Measurements from ENCODE around the gene SH3BGRL3.

SH3BGRL3 gene

DNA sequence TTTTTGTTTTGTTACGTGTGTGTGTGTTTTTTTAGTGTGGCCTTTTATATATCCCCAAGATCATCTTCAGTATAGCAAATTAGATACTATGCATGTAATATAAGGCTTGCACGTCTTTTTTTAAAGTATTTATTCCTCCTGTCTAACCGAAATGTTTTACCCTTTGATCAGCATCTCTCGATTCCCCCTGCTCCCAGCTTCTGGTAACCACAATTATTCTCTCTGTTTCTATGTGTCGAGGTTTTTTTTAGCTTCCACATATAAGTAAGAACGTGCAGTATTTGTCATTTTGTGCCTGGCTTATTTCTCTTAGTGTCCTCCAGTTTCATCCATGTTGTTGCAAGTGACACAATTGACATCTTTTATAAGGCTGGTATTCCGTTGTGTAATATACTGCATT lies 27.2 kb upstream of the SH3BGRL3 start:
- Histone ChIP-seq H3K4me1 (ENCODE audit: insufficient read depth, low read length, poor library complexity, severe bottlenecking) (no peaks in the 10 kb centered on the region), H4K20me1 (ENCODE audit: insufficient read depth, low read length, poor library complexity, severe bottlenecking) (peaks cover 38% of the 10 kb centered on the region), H3K27me3 (ENCODE audit: insufficient read depth, low read length, poor library complexity, severe bottlenecking) (no peaks in the 10 kb centered on the region), H3K4me3 (ENCODE audit: low read length, poor library complexity, severe bottlenecking) (no peak overlapping the region), H3K79me2 (ENCODE audit: insufficient read depth, low read length) (peaks cover 68% of the 10 kb centered on the region), H3K36me3 (ENCODE audit: insufficient read depth, low read length) (peaks cover 86% of the 10 kb centered on the region), H3K9me2 (replicated peaks; ENCODE audit: low read depth, low read length) (no peaks in the 10 kb centered on the region), H3K4me2 (ENCODE audit: low read depth, low read length, poor library complexity, severe bottlenecking) (no peak overlapping the region), H3K9me3 (ENCODE audit: insufficient read depth, low read depth, low read length) (no peaks in the 10 kb centered on the region), H3F3A (ENCODE audit: low read depth) (no peaks in the 10 kb centered on the region), H3K9ac (ENCODE audit: low read depth, low read length, poor library complexity, severe bottlenecking) (no peak overlapping the region), H2AFZ (ENCODE audit: low read length) (no peak overlapping the region)
- TF ChIP-seq EZH2phosphoT487 (IDR thresholded peaks at IDR 0.05; ENCODE audit: borderline replicate concordance) (no peak), CTCF (conservative IDR thresholded peaks at IDR 0.05; ENCODE audit: low read length) (no peak)

DNA sequence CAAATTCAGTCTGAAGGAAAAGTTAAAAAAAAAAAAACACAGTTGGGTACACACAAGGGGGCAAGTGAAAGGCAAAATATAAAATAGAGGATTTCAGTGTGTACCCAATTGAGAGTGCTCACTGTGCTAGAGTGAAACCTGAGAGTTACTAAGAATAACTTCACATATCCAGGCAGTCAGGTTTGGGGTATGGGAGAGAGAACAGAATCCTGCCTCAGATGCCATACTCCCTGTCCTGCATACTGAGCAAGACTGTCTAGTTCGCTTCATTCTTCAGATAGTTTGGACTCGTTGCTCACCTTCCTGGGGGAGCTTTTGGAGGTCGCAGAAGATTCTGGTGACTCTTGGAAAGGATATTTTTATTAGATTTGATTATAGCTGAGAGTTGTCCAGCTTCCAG lies 25.5 kb upstream of the SH3BGRL3 start:
- H3K9me3 ChIP-seq (ENCODE audit: insufficient read depth, low read depth, low read length), result no peaks in the 10 kb centered on the region
- peaks cover 33% of the 10 kb centered on the region for H4K20me1 ChIP-seq (ENCODE audit: insufficient read depth, low read length, poor library complexity, severe bottlenecking)
- H3K4me2 ChIP-seq (ENCODE audit: low read depth, low read length, poor library complexity, severe bottlenecking), result no peak overlapping the region
- H3K9me2 ChIP-seq (replicated peaks; ENCODE audit: low read depth, low read length), result no peaks in the 10 kb centered on the region
- no peaks in the 10 kb centered on the region for H3K27me3 ChIP-seq (ENCODE audit: insufficient read depth, low read length, poor library complexity, severe bottlenecking)
- no peaks in the 10 kb centered on the region for H3K4me1 ChIP-seq (ENCODE audit: insufficient read depth, low read length, poor library complexity, severe bottlenecking)
- no peak overlapping the region for H3K9ac ChIP-seq (ENCODE audit: low read depth, low read length, poor library complexity, severe bottlenecking)
- H3K79me2 ChIP-seq (ENCODE audit: insufficient read depth, low read length), result peaks cover 63% of the 10 kb centered on the region
- no peaks in the 10 kb centered on the region for H3F3A ChIP-seq (ENCODE audit: low read depth)
- TF ChIP-seq CTCF (conservative IDR thresholded peaks at IDR 0.05; ENCODE audit: low read length) (no peak), EZH2phosphoT487 (IDR thresholded peaks at IDR 0.05; ENCODE audit: borderline replicate concordance) (no peak)
- H3K4me3 ChIP-seq (ENCODE audit: low read length, poor library complexity, severe bottlenecking), result no peak overlapping the region
- H2AFZ ChIP-seq (ENCODE audit: low read length), result no peak overlapping the region
- peaks cover 89% of the 10 kb centered on the region for H3K36me3 ChIP-seq (ENCODE audit: insufficient read depth, low read length)

DNA sequence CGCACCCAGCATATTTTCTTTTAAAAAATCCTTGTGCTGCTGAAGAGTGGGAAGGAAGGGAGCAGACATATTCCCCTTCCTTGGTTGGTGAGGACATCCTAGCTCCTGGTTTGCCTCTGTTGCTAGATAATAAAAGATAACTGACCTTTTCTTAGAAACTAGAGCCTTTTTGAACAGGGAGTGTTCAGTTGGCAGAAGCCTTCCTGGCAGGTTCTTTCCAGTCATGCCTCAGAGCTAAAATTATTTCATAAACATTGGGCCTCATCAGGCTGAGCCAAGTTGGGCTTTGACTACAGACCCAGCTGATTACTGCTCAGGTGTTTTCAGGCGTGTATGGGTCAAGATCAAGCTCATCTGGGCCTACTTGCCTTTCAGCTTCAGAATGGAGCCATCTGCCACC lies 22.7 kb upstream of the SH3BGRL3 start:
- no peak overlapping the region for H2AFZ ChIP-seq (ENCODE audit: low read length)
- no peak overlapping the region for H3K4me2 ChIP-seq (ENCODE audit: low read depth, low read length, poor library complexity, severe bottlenecking)
- H4K20me1 ChIP-seq (ENCODE audit: insufficient read depth, low read length, poor library complexity, severe bottlenecking), result peaks cover 28% of the 10 kb centered on the region
- H3K9me3 ChIP-seq (ENCODE audit: insufficient read depth, low read depth, low read length), result no peaks in the 10 kb centered on the region
- H3K9ac ChIP-seq (ENCODE audit: low read depth, low read length, poor library complexity, severe bottlenecking), result no peak overlapping the region
- no peak overlapping the region for H3K4me3 ChIP-seq (ENCODE audit: low read length, poor library complexity, severe bottlenecking)
- H3K27me3 ChIP-seq (ENCODE audit: insufficient read depth, low read length, poor library complexity, severe bottlenecking), result no peaks in the 10 kb centered on the region
- TF ChIP-seq EZH2phosphoT487 (IDR thresholded peaks at IDR 0.05; ENCODE audit: borderline replicate concordance) (no peak), CTCF (conservative IDR thresholded peaks at IDR 0.05; ENCODE audit: low read length) (no peak)
- H3K4me1 ChIP-seq (ENCODE audit: insufficient read depth, low read length, poor library complexity, severe bottlenecking), result no peaks in the 10 kb centered on the region
- peaks cover 41% of the 10 kb centered on the region for H3K79me2 ChIP-seq (ENCODE audit: insufficient read depth, low read length)
- H3F3A ChIP-seq (ENCODE audit: low read depth), result no peaks in the 10 kb centered on the region
- H3K36me3 ChIP-seq (ENCODE audit: insufficient read depth, low read length), result peaks cover 89% of the 10 kb centered on the region
- H3K9me2 ChIP-seq (replicated peaks; ENCODE audit: low read depth, low read length), result no peaks in the 10 kb centered on the region
